NOMO-1 treated with dmso at 0.1 percent for 144 hours (cell line): ENCODE measurements around the gene MAP4K4.
"Not testable (repeated sequence)": the region's sequence is repeated elsewhere in the genome, so short reads cannot be mapped to it uniquely, and the experiment has no call there.

ENCODE experiments used
- DNase-seq: peaks from one replicate; lab custom pipeline; 2025; ENCODE audit not compliant: unreplicated experiment; lab: John Stamatoyannopoulos, UW

The MAP4K4 gene

DNA sequence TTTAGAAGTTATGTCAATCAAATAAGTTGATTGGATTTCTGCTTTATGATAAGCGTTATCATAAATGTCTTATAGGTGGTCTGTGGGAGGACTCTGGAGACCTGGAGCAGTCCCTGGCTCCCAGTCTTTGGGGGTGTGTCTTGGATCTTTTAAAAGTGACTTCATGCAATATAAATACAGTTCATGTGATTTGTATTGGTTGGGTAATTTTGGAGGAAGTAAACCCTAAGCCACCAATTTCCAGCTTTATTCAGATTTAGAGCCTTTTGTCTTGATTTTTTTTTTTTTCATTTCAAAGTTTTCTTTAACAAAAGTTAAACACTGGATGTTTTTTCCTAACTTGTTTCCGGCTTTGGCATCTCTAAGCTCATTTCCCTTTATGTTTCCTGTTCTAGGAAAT, 68.8 kb downstream of the MAP4K4 start:
- no peak for DNase-seq

DNA sequence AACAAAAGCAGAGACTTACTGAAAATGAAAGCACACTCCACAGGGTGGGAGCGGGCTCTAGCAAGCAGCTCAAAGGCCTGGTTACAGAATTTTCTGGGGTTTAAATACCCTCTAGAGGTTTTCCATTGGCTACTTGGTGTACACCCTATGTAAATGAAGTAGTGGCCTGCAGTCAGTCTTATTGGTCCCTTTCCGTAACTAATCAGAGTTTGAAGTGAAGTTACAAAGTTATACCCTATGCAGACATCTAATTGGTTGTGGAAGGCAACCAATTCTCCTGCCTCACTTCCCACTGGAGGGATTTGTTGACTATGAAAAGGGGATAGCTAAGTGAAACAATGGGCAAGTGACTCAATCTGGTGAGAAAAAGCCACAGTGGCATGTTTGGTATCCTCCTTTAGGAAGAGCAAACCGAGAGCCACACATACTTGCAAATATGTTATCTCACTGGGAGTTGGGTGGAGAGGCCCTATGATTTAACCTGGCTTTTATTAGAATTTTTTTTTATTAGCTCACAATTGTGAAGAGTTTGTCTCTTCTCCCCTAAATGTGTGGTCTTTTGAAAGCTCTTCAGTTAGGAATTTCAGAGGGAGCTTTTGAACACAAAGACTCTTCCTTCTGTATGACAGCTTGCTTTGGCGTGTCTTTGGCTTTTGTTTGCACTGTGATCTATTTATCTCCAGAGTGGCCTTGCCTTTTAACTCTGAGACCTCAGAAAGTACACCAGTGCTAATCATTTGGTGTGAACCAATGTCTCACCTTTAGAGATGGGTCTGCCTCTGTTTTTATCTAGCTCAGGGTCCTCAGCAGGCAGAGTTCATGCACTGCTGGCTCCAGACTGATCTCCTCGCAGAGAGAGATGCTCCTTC, 69.6 kb downstream of the MAP4K4 start:
- no peak for DNase-seq

- DNase-seq = no peak
Measured at GRCh38 chr2:101768556-101769220, 71.2 kb downstream of the MAP4K4 start.

GRCh38 chr2:101769726-101770125, 72.2 kb downstream of the MAP4K4 start:
- not testable (repeated sequence) for DNase-seq

- peak; percentile 13 for DNase-seq
Measured at GRCh38 chr2:101770726-101771125, 73.2 kb downstream of the MAP4K4 start.

DNA sequence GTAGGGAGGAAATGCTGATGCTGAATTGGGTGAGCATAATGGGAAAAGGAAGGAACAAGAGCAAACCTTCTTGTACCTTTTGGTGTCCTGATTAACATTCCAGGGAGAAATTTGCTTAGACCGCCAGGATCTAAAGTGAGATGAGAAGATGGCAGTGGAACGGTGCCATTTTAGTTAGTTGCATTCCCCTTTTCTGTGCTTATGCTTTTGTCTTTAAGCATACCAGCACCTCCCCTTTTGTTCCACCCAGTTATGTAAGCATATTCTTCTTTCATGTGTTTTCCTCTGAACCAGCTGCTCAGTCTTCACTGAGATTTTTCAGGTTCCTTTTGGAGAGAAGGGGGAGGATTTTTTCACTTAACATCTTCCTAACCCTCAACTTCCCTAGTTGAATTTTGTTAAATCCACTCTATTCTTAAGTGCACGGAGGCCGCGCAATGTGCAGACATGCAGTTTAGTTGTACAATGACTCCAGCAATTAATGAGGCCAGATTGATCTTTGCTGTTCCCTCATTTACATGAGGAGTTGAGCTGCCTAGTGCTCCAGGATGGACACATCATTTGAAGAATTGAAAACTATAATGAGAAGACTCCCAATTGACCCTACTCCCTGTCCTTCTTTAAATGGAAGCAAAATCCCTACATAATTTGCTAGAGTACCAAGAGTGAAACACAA, 73.9 kb downstream of the MAP4K4 start:
- no peak for DNase-seq

- no peak for DNase-seq
Measured at GRCh38 chr2:101771910-101772321, 74.4 kb downstream of the MAP4K4 start.

DNA sequence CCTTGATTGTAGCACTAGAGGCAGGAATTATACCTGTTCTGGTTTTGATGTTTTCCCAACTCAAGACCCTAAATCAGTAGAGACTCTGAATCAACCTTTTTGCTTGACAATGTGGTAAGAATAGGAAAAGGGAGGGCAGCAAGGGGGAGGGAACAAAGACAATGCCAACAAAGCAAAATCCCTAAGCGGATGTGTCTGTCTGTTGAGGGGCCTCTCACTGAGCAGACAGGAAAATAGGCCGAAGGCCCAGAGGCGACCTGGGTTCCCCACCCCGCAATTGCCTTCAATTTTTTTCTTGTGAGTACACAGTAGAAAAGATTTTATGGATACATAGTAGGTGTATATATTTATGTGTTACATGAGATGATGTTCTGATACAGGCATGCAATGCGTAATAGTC, 75.6 kb downstream of the MAP4K4 start:
- DNase-seq = no peak

- DNase-seq = not testable (repeated sequence)
Measured at GRCh38 chr2:101773961-101774360, 76.5 kb downstream of the MAP4K4 start.

- DNase-seq = no peak
Measured at GRCh38 chr2:101775092-101775491, 77.6 kb downstream of the MAP4K4 start.

- no peak for DNase-seq
Measured at GRCh38 chr2:101775636-101776035, 78.1 kb downstream of the MAP4K4 start.

DNA sequence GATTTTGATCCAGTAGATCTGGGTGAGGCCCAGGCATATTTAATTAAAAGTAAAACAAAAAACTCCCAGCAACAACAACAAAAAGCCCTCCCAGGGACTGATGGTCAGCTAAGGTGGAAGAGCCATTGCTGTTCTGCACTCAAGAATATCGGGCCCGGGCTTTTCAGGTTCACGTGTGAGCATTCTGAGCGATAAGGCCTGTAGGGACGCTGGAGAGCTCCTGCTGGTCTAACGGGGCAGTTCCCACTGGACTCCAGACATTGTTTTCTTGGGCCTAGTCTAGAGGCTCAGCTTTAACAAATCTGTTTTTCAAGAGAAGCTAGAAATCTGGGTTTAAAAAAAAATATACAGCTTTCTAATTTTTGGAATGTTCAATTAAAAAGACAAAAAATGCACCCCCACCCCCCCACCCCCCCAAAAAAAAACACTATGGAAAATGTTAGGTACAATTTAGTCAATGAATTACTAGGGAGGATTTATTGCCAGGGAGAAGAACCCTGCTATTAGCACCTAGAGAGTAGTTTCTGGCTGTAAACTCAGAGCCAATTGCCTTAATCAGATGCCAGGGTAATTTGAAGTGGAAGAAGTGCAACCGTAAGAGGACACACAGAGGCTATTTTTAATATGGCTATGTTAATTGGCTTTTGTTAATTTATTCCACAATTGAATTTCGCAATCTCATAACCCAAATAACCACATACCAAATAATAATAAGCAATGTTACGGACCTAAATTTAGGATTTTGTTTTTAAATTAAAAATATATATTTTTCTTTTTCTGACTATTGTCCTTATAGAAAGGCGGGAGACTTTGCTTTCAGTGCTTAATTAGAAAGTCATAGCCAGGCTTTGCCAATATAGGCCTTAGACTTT, 78.9 kb downstream of the MAP4K4 start:
- no peak for DNase-seq

DNA sequence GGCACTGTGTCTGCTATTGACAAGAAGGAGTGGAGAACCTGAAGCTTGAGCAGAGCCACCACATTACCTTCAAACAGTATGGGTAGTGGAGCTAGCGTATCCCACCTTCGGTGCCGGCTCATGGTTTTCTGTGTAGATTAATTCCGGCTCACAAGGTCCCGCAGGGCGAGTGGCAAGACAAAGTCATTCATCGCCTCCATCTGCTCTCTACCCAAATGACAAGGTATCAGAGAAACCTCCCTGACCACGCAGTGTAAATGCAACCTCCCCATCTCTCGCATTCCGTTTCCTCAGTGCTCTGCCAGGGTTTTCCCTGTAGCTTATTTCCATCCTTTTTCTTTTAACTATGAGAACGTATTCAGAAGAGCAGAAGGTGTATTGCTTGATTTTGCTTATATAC, 79.8 kb downstream of the MAP4K4 start:
- no peak for DNase-seq

DNA sequence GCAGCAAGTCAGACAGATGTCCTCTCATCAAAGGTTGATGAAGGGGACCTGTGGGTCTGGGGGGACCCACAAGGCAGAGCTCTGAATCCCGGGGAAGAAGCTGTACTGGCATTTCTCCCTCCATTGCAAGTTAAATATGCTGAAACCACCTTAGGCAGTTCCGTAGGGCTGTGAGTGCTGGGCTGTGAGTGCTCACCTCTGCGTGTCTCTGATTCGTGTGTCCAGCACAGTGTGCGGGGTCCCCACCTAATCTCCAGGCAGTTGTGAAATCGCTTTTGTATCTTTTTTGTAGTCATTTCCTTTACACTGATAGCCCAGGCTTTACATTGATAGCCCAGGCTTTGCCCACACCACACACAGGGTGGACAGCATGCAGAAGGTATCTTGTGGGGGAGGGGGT, 80.6 kb downstream of the MAP4K4 start:
- DNase-seq = no peak

DNA sequence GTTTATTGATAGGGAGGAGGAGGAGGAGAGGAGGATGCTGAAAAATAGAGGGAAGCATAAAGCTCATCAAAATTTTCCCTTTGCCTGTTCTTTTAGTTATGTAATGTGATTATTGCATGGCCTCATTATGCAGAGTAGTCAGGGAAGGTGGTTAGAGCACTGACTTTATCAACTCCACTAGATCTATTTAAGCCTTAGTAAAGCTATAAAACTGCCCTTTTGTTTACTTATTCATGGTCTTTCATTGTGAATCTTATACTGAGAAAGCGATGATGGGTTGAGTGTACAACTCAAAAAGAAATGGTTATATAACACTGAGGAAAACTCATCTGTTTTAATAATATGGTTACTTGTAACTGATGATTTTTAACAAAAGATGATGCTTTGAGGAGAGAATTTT, 81.7 kb downstream of the MAP4K4 start:
- DNase-seq = no peak

DNA sequence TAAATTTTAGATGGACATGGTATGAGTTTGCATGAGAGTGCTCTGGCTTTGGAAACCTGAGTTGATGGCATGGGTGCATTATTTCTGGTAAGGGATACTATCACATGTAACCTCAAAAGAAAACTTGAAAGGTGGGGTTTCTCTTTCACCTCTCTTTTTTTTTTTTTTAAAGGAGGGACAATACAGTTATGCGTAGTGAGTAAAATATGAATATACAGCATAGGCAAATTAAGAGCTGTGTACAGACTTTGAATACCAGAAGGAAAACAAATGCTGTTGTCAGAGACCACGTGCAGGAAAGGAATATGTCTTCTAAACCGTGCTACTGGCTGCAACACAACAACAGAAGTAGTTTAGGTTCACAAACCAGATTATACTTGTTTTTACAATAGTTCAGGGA, 82.1 kb downstream of the MAP4K4 start:
- DNase-seq = no peak

DNA sequence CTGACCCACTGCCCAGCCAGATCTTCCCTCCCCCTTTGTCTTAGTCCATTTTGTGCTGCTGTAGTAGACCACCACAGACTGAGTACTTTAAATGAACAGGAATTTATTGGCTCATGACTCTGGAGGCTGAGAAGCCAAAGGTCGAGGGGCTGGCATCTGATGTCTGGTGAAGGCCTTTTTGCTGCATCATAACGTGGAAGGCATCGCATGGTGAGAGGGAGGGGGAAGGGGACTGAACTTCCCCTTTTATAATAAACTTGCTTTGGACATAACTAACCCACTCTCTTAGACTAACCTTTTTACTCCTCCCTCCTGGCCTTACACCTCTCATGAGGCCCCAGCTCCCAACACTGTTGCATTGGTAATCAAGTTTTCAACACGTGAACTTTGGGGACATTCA, 83.8 kb downstream of the MAP4K4 start:
- DNase-seq = peak; percentile 67

- no peak for DNase-seq
Measured at GRCh38 chr2:101781791-101782426, 84.4 kb downstream of the MAP4K4 start.

GRCh38 chr2:101782427-101782792, 84.9 kb downstream of the MAP4K4 start:
- no peak for DNase-seq

- DNase-seq = no peak
Measured at GRCh38 chr2:101787097-101787496, 89.6 kb downstream of the MAP4K4 start.

DNA sequence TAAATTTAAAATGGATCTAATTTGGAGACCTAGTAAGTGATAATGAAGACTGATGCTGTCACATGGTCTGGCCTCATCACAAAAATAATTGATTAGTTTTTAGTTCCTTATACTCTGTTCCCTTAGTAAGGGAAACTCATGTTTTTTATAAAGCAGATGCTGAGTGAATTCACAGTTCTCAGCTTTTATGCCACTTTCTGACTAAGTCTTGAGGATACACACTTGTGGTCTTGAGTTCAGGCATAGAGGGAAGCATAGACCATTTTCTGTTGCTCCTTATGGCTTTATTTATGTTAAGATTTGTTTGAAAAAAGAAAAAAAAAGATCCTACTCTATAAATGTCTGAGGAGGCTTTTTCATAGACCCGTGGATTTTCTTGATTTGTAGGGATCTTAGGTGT, 91.1 kb downstream of the MAP4K4 start:
- no peak for DNase-seq
